Skeletal muscle tissue (tissue), 4 donors: ENCODE data around the gene CISD3. TPM values are rescaled to one million over a fixed set of nuclear protein-coding genes. Genes with fewer than 3 reads are reported as not detected.

Source experiments
- H3K27ac ChIP-seq: one replicate; pipeline ENCODE4 v1.7.0; 2013; ENCODE audit warnings: mild to moderate bottlenecking, low read depth, low read length, inconsistent platforms
- H3K27me3 ChIP-seq, 3 donors: one replicate each; pipeline ENCODE4 v1.7.0; 2013; ENCODE audit warnings: low read length in 3 of 3; ENCODE audit not compliant: control insufficient read depth in 3 of 3, insufficient read depth in 3 of 3
- H3K36me3 ChIP-seq, 3 donors: one replicate each; pipeline ENCODE4 v1.7.0; 2013; ENCODE audit warnings: low read length in 3 of 3; ENCODE audit not compliant: control insufficient read depth in 3 of 3, insufficient read depth in 3 of 3
- H3K4me1 ChIP-seq, 3 donors: one replicate each; pipeline ENCODE4 v1.7.0; 2013; ENCODE audit warnings: low read length in 3 of 3, mild to moderate bottlenecking in 3 of 3; ENCODE audit not compliant: control insufficient read depth in 3 of 3, insufficient read depth in 3 of 3
- H3K4me3 ChIP-seq, 3 donors: one replicate each; pipeline ENCODE4 v1.7.0; 2013; ENCODE audit warnings: low read length in 3 of 3
- H3K9ac ChIP-seq, 3 donors: one replicate each; pipeline ENCODE4 v1.7.0; 2013; ENCODE audit warnings: low read length in 3 of 3, mild to moderate bottlenecking in 3 of 3, moderate library complexity in 2 of 3, low read depth in 1 of 3
- H3K9me3 ChIP-seq, 3 donors: one replicate each; pipeline ENCODE4 v1.7.0; 2013; ENCODE audit warnings: low read length in 3 of 3; ENCODE audit not compliant: control insufficient read depth in 3 of 3
- total RNA-seq: library from RNA; depleted of rRNA; stranded (reverse); fragments of >200 nt; gene quantifications from one replicate; pipeline ENCODE4 v1.2.3, GENCODE V29; 2014
- donor health status: Osteomylitis.

CISD3 gene
- total RNA-seq, 1 donor from 2014 or later = 3.1 TPM

- Histone ChIP-seq H3K4me1 (peaks cover 33 to 47% (median 39%) of the 10 kb centered on the region in 3 donors), H3K27ac (no peak overlapping the region), H3K4me3 (no peak overlapping the region), H3K9ac (no peak overlapping the region), H3K9me3 (no peaks in the 10 kb centered on the region), H3K27me3 (no peaks in the 10 kb centered on the region), H3K36me3 (peaks cover 67 to 78% (median 72%) of the 10 kb centered on the region in 3 donors)
These were observed 16.6 kb upstream of the CISD3 start for GRCh38 chr17:38713456-38714075.

GRCh38 chr17:38715216-38715943, 14.8 kb upstream of the CISD3 start:
- no peak overlapping the region for H3K27ac ChIP-seq
- no peaks in the 10 kb centered on the region for H3K9me3 ChIP-seq
- H3K27me3 ChIP-seq = no peaks in the 10 kb centered on the region
- H3K4me1 ChIP-seq = peaks cover 18 to 30% (median 23%) of the 10 kb centered on the region in 3 donors
- peaks cover 71 to 77% (median 73%) of the 10 kb centered on the region in 3 donors for H3K36me3 ChIP-seq
- no peak overlapping the region for H3K4me3 ChIP-seq
- no peak overlapping the region for H3K9ac ChIP-seq

- Histone ChIP-seq H3K9me3 (no peaks in the 10 kb centered on the region), H3K36me3 (peaks cover 80 to 83% (median 82%) of the 10 kb centered on the region in 3 donors), H3K4me3 (no peak overlapping the region), H3K27me3 (no peaks in the 10 kb centered on the region), H3K9ac (no peak overlapping the region), H3K27ac (no peak overlapping the region), H3K4me1 (peaks cover 8 to 19% (median 12%) of the 10 kb centered on the region in 3 donors)
These were observed 13.7 kb upstream of the CISD3 start for GRCh38 chr17:38716368-38717005.

- Histone ChIP-seq H3K4me3 (no peak overlapping the region), H3K36me3 (peaks cover 77 to 82% (median 80%) of the 10 kb centered on the region in 3 donors), H3K27me3 (no peaks in the 10 kb centered on the region), H3K9ac (no peak overlapping the region), H3K27ac (no peak overlapping the region), H3K9me3 (no peaks in the 10 kb centered on the region), H3K4me1 (peaks cover under 1 to 12% (median 5%) of the 10 kb centered on the region in 3 donors)
These were observed 12.9 kb upstream of the CISD3 start for GRCh38 chr17:38717139-38717745.

GRCh38 chr17:38719289-38719942, 10.7 kb upstream of the CISD3 start:
- no peak overlapping the region for H3K9ac ChIP-seq
- no peak overlapping the region for H3K27ac ChIP-seq
- no peak overlapping the region for H3K4me3 ChIP-seq
- H3K4me1 ChIP-seq = no peaks in the 10 kb centered on the region
- no peaks in the 10 kb centered on the region for H3K9me3 ChIP-seq
- no peaks in the 10 kb centered on the region for H3K27me3 ChIP-seq
- peaks cover 65 to 69% (median 66%) of the 10 kb centered on the region in 3 donors for H3K36me3 ChIP-seq

DNA sequence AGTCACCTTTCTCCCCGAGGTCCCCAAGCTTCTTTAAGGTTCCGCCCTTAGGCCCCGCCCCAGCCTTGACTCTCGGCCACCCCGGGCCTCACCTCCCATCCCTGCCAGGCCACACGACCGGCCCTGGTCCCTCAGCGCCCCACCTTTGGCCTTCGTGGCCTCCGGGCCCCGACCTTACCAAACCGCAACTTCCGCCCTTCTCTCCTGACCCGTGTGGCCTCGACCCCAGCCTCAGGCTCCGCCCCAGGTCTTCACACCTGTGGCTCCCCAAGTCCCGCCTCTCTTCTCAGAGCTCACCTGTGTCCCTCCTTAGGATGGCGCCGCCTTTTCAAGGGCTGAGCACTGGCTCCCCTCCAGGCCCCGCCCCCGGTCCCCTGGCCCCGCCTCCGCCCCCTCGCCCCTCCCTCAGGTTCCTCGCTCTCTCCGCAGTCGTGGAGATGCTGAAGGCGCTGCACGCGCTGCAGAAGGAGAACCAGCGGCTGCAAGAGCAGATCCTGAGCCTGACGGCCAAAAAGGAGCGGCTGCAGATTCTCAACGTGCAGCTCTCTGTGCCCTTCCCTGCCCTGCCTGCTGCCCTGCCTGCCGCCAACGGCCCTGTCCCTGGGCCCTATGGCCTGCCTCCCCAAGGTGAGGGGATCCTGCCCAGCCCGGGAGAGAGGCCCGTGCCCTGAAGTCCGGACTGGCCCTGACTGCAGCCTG, 10.0 kb upstream of the CISD3 start:
- H3K27ac ChIP-seq = no peak overlapping the region
- no peaks in the 10 kb centered on the region for H3K27me3 ChIP-seq
- H3K36me3 ChIP-seq = peaks cover 62 to 69% (median 65%) of the 10 kb centered on the region in 3 donors
- no peaks in the 10 kb centered on the region for H3K9me3 ChIP-seq
- no peaks in the 10 kb centered on the region for H3K4me1 ChIP-seq
- H3K9ac ChIP-seq = no peak overlapping the region
- no peak overlapping the region for H3K4me3 ChIP-seq

DNA sequence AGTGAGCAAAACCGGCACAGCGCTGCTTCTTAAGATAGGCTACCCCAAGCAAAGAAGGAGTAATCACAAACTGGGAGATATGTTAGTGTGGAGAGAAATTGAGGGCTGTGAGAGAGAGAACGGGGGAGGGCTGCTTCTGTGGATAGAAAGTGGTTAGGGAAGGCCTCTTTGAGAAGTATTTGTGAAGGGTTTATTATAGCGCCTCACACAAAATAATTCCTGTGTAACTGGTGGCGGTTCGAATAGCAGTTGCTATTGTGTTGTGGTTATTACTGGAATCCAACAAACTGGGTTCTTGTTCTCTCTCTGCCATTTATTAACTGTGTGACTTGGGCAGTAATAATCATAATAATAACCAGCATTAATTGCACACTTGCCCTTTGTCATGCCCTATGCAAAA, 9.2 kb upstream of the CISD3 start:
- Histone ChIP-seq H3K4me3 (no peak overlapping the region), H3K4me1 (no peaks in the 10 kb centered on the region), H3K9me3 (no peaks in the 10 kb centered on the region), H3K9ac (no peak overlapping the region), H3K36me3 (peaks cover 56 to 61% (median 60%) of the 10 kb centered on the region in 3 donors), H3K27me3 (no peaks in the 10 kb centered on the region), H3K27ac (no peak overlapping the region)

DNA sequence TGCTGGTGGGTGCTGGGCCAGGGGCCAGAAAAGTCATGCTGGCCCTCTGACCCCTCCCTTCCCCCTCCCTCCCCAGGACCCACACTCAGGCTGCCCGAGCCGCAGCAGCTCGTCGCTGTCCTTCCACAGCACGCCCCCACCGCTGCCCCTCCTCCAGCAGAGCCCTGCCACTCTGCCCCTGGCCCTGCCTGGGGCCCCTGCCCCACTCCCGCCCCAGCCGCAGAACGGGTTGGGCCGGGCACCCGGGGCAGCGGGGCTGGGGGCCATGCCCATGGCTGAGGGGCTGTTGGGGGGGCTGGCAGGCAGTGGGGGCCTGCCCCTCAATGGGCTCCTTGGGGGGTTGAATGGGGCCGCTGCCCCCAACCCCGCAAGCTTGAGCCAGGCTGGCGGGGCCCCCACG, 8.3 kb upstream of the CISD3 start:
- no peak overlapping the region for H3K27ac ChIP-seq
- H3K4me1 ChIP-seq = no peaks in the 10 kb centered on the region
- H3K36me3 ChIP-seq = peaks cover 51 to 54% (median 51%) of the 10 kb centered on the region in 3 donors
- no peak overlapping the region for H3K9ac ChIP-seq
- no peaks in the 10 kb centered on the region for H3K9me3 ChIP-seq
- H3K4me3 ChIP-seq = no peak overlapping the region
- no peaks in the 10 kb centered on the region for H3K27me3 ChIP-seq

DNA sequence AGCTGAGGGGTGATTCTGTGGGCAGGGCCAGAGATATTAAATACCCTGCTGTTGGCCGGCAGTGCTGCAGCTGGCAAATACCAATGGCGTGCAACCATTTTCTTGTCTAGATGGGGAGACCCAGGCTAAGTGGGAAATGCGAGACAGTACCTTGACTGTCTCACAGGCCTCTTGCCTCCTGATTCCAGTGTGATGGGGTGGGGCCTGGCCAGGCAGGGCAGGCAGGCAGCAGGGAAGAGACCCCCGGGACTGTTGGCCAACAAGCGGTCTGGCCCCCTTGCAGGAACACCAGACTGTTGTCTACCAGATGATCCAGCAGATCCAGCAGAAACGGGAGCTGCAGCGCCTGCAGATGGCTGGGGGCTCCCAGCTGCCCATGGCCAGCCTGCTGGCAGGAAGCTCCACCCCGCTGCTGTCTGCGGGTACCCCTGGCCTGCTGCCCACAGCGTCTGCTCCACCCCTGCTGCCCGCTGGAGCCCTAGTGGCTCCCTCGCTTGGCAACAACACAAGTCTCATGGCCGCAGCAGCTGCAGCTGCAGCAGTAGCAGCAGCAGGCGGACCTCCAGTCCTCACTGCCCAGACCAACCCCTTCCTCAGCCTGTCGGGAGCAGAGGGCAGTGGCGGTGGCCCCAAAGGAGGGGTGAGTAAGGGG, 5.7 kb upstream of the CISD3 start:
- Histone ChIP-seq H3K27me3 (no peaks in the 10 kb centered on the region), H3K4me1 (peaks cover 0 to 12% (median 0%) of the 10 kb centered on the region in 3 donors), H3K36me3 (peaks cover 29 to 38% (median 33%) of the 10 kb centered on the region in 3 donors), H3K9me3 (no peaks in the 10 kb centered on the region), H3K27ac (no peak overlapping the region), H3K4me3 (no peak overlapping the region), H3K9ac (peak overlapping the region in 1 of 3 donors; percentile 6)
